Measurements from ENCODE around the gene HSPB6.

DNA sequence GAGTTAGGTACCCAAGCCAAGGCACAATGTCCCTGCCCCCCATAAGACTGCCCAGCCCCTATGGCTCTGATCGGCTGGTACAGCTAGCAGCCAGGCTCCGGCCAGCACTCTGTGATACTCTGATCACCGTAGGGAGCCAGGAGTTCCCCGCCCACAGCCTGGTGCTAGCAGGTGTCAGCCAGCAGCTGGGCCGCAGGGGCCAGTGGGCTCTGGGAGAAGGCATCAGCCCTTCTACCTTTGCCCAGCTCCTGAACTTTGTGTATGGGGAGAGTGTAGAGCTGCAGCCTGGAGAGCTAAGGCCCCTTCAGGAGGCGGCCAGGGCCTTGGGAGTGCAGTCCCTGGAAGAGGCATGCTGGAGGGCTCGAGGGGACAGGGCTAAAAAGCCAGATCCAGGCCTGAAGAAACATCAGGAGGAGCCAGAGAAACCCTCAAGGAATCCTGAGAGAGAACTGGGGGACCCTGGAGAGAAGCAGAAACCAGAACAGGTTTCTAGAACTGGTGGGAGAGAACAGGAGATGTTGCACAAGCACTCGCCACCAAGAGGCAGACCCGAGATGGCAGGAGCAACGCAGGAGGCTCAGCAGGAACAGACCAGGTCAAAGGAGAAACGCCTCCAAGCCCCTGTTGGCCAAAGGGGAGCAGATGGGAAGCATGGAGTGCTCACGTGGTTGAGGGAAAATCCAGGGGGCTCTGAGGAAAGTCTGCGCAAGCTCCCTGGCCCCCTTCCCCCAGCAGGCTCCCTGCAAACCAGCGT lies 42.1 kb downstream of the HSPB6 start:
- TF ChIP-seq POLR2A (IDR thresholded peaks at IDR 0.05) (no peak), POLR2AphosphoS5 (IDR thresholded peaks at IDR 0.05) (no peak)
- TF ChIP-seq, protein P1, sequence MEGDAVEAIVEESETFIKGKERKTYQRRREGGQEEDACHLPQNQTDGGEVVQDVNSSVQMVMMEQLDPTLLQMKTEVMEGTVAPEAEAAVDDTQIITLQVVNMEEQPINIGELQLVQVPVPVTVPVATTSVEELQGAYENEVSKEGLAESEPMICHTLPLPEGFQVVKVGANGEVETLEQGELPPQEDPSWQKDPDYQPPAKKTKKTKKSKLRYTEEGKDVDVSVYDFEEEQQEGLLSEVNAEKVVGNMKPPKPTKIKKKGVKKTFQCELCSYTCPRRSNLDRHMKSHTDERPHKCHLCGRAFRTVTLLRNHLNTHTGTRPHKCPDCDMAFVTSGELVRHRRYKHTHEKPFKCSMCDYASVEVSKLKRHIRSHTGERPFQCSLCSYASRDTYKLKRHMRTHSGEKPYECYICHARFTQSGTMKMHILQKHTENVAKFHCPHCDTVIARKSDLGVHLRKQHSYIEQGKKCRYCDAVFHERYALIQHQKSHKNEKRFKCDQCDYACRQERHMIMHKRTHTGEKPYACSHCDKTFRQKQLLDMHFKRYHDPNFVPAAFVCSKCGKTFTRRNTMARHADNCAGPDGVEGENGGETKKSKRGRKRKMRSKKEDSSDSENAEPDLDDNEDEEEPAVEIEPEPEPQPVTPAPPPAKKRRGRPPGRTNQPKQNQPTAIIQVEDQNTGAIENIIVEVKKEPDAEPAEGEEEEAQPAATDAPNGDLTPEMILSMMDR (IDR thresholded peaks at IDR 0.05): no peak

Data from gastroesophageal sphincter (tissue), 3 donors.